Measurements from ENCODE around the gene ADAMTS12.

ADAMTS12 gene

GRCh38 chr5:33657176-33657575 lies 234.6 kb downstream of the ADAMTS12 start:
- Histone ChIP-seq H3K4me3 (no peak overlapping the region), H3K27ac (no peak overlapping the region), H3K9me3 (no peaks in the 10 kb centered on the region), H3K4me1 (no peaks in the 10 kb centered on the region), H3K4me2 (no peak overlapping the region), H3K9ac (no peak overlapping the region), H3K36me3 (no peaks in the 10 kb centered on the region), H3K27me3 (no peaks in the 10 kb centered on the region), H4K20me1 (no peaks in the 10 kb centered on the region)
- TF ChIP-seq Cebpa-rat (IDR thresholded peaks at IDR 0.05), result no peak

GRCh38 chr5:33650911-33651310 lies 240.9 kb downstream of the ADAMTS12 start:
- Histone ChIP-seq H3K9ac (no peak overlapping the region), H3K4me1 (no peaks in the 10 kb centered on the region), H3K9me3 (no peaks in the 10 kb centered on the region), H4K20me1 (no peaks in the 10 kb centered on the region), H3K4me3 (no peak overlapping the region), H3K27ac (no peak overlapping the region), H3K4me2 (no peak overlapping the region), H3K36me3 (no peaks in the 10 kb centered on the region), H3K27me3 (no peaks in the 10 kb centered on the region)
- TF ChIP-seq Cebpa-rat (IDR thresholded peaks at IDR 0.05), result no peak

GRCh38 chr5:33649549-33650482 lies 242.0 kb downstream of the ADAMTS12 start:
- Histone ChIP-seq H3K9ac (no peak overlapping the region), H4K20me1 (no peaks in the 10 kb centered on the region), H3K4me3 (no peak overlapping the region), H3K4me2 (no peak overlapping the region), H3K4me1 (no peaks in the 10 kb centered on the region), H3K27ac (no peak overlapping the region), H3K27me3 (no peaks in the 10 kb centered on the region), H3K9me3 (0 out of 2 replicates have a peak, but pooled peaks cover under 1% of the 10 kb centered on the region), H3K36me3 (no peaks in the 10 kb centered on the region)
- TF ChIP-seq Cebpa-rat (IDR thresholded peaks at IDR 0.05), result no peak

GRCh38 chr5:33641744-33642505 lies 249.9 kb downstream of the ADAMTS12 start:
- H3K4me3 ChIP-seq, result no peak overlapping the region
- peak overlapping the region; percentile 37; the same call in 1 of the 2 replicates for H3K4me2 ChIP-seq
- no peaks in the 10 kb centered on the region for H4K20me1 ChIP-seq
- H3K4me1 ChIP-seq, result peaks cover 15% of the 10 kb centered on the region
- H3K27me3 ChIP-seq, result no peaks in the 10 kb centered on the region
- H3K27ac ChIP-seq, result no peak overlapping the region
- H3K36me3 ChIP-seq, result no peaks in the 10 kb centered on the region
- no peak overlapping the region for H3K9ac ChIP-seq
- peaks cover 8% of the 10 kb centered on the region; the same call in 1 of the 2 replicates for H3K9me3 ChIP-seq
- no peak for TF ChIP-seq Cebpa-rat (IDR thresholded peaks at IDR 0.05)

- peaks cover 15% of the 10 kb centered on the region for H3K4me1 ChIP-seq
- no peaks in the 10 kb centered on the region for H3K27me3 ChIP-seq
- TF ChIP-seq Cebpa-rat (IDR thresholded peaks at IDR 0.05), result no peak
These were observed 252.3 kb downstream of the ADAMTS12 start for GRCh38 chr5:33639474-33639873.

GRCh38 chr5:33637011-33637410 lies 254.8 kb downstream of the ADAMTS12 start:
- Histone ChIP-seq H4K20me1 (no peaks in the 10 kb centered on the region), H3K9me3 (no peaks in the 10 kb centered on the region), H3K27me3 (no peaks in the 10 kb centered on the region)

More at GRCh38 chr5:33639474-33639873, 252.3 kb downstream of the ADAMTS12 start:
- Histone ChIP-seq H3K4me3 (no peak overlapping the region), H3K27ac (no peak overlapping the region), H3K4me2 (no peak overlapping the region), H3K9me3 (peaks cover 4% of the 10 kb centered on the region; the same call in 1 of the 2 replicates), H3K36me3 (no peaks in the 10 kb centered on the region), H4K20me1 (no peaks in the 10 kb centered on the region), H3K9ac (no peak overlapping the region)

GRCh38 chr5:33635582-33635981 lies 256.2 kb downstream of the ADAMTS12 start:
- H3K9ac ChIP-seq, result no peak overlapping the region
- H3K9me3 ChIP-seq, result no peaks in the 10 kb centered on the region
- no peak overlapping the region for H3K27ac ChIP-seq
- H4K20me1 ChIP-seq, result no peaks in the 10 kb centered on the region
- no peak for TF ChIP-seq Cebpa-rat (IDR thresholded peaks at IDR 0.05)
- H3K36me3 ChIP-seq, result no peaks in the 10 kb centered on the region
- H3K27me3 ChIP-seq, result no peaks in the 10 kb centered on the region
- H3K4me1 ChIP-seq, result peaks cover 6% of the 10 kb centered on the region
- H3K4me3 ChIP-seq, result no peak overlapping the region
- H3K4me2 ChIP-seq, result no peak overlapping the region

More at GRCh38 chr5:33637011-33637410, 254.8 kb downstream of the ADAMTS12 start:
- TF ChIP-seq Cebpa-rat (IDR thresholded peaks at IDR 0.05), result no peak
- Histone ChIP-seq H3K36me3 (no peaks in the 10 kb centered on the region), H3K4me3 (no peak overlapping the region), H3K4me2 (no peak overlapping the region), H3K9ac (no peak overlapping the region), H3K27ac (no peak overlapping the region), H3K4me1 (peaks cover 6% of the 10 kb centered on the region)

GRCh38 chr5:33633699-33634098 lies 258.1 kb downstream of the ADAMTS12 start:
- Histone ChIP-seq H3K27me3 (no peaks in the 10 kb centered on the region), H4K20me1 (no peaks in the 10 kb centered on the region), H3K4me2 (no peak overlapping the region), H3K4me1 (peaks cover 6% of the 10 kb centered on the region), H3K9ac (no peak overlapping the region), H3K27ac (no peak overlapping the region), H3K9me3 (no peaks in the 10 kb centered on the region), H3K4me3 (no peak overlapping the region), H3K36me3 (no peaks in the 10 kb centered on the region)
- TF ChIP-seq Cebpa-rat (IDR thresholded peaks at IDR 0.05), result no peak

GRCh38 chr5:33631786-33632185 lies 260.0 kb downstream of the ADAMTS12 start:
- Histone ChIP-seq H3K9ac (no peak overlapping the region), H3K9me3 (no peaks in the 10 kb centered on the region), H3K4me3 (no peak overlapping the region), H3K36me3 (no peaks in the 10 kb centered on the region), H3K4me2 (peak overlapping the region; percentile 18), H3K4me1 (peaks cover 6% of the 10 kb centered on the region), H3K27ac (no peak overlapping the region), H4K20me1 (no peaks in the 10 kb centered on the region), H3K27me3 (no peaks in the 10 kb centered on the region)
- TF ChIP-seq Cebpa-rat (IDR thresholded peaks at IDR 0.05), result no peak

- H3K36me3 ChIP-seq, result no peaks in the 10 kb centered on the region
- H3K4me1 ChIP-seq, result peaks cover 6% of the 10 kb centered on the region
- no peaks in the 10 kb centered on the region for H4K20me1 ChIP-seq
- H3K27ac ChIP-seq, result no peak overlapping the region
- H3K9me3 ChIP-seq, result no peaks in the 10 kb centered on the region
- H3K4me2 ChIP-seq, result no peak overlapping the region
- no peak for TF ChIP-seq Cebpa-rat (IDR thresholded peaks at IDR 0.05)
- no peak overlapping the region for H3K4me3 ChIP-seq
- no peak overlapping the region for H3K9ac ChIP-seq
- H3K27me3 ChIP-seq, result no peaks in the 10 kb centered on the region
These were observed 260.7 kb downstream of the ADAMTS12 start for GRCh38 chr5:33631139-33631538.
